Measurements from ENCODE around the gene GNAT1. TPM values are rescaled to one million over a fixed set of nuclear protein-coding genes. Genes with fewer than 3 reads are reported as not detected.

GNAT1 gene
- total and polyA plus RNA-seq, 2 of the 13 experiments (the other 11 are each of a cell fraction or from before 2014, with no cell fraction given), result 0.15 TPM; not detected in 1

DNA sequence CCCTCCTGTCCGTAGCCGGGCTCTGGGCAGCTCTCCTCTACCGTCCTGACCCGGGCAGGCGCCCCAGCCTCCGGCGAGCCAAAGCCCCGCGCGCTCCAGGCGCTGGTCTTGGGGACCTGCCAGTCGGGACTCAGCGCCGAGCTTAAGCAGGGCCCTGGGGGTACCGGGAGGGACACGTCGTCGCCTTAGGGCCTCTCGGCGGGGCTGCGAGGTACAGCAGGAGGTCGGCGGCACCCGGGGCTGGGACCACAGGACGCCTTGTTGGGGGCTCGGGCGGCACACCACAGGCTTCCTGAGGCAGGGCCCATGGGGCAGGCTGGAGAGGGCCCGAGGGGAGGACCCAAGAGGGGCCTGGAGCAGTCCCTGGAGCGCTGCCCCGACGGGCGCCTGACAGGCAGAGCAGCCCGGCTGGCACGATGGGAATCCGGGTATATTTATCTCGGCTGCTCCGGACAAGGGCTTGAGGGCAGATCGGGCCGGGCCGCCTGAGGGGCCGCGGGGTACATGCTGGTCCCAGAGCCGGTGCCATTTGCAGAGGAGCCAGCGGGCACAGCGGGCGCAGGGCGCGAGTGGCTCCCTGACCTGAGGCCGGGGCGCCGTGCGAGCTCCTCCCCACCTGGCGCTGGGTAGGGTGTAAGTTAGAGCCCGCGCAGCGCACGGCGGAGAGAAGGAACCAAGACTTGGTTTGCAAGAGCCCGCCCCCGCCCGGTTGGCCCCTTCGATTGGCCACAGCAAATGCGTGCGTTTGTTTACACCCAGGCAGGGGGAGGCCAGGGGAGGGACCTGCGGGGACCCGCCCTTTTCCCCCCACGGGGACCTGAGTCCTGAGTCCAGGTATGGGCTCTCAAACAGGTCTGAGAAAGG, 14.2 kb downstream of the GNAT1 start (continued):
- TF ChIP-seq, protein P1, sequence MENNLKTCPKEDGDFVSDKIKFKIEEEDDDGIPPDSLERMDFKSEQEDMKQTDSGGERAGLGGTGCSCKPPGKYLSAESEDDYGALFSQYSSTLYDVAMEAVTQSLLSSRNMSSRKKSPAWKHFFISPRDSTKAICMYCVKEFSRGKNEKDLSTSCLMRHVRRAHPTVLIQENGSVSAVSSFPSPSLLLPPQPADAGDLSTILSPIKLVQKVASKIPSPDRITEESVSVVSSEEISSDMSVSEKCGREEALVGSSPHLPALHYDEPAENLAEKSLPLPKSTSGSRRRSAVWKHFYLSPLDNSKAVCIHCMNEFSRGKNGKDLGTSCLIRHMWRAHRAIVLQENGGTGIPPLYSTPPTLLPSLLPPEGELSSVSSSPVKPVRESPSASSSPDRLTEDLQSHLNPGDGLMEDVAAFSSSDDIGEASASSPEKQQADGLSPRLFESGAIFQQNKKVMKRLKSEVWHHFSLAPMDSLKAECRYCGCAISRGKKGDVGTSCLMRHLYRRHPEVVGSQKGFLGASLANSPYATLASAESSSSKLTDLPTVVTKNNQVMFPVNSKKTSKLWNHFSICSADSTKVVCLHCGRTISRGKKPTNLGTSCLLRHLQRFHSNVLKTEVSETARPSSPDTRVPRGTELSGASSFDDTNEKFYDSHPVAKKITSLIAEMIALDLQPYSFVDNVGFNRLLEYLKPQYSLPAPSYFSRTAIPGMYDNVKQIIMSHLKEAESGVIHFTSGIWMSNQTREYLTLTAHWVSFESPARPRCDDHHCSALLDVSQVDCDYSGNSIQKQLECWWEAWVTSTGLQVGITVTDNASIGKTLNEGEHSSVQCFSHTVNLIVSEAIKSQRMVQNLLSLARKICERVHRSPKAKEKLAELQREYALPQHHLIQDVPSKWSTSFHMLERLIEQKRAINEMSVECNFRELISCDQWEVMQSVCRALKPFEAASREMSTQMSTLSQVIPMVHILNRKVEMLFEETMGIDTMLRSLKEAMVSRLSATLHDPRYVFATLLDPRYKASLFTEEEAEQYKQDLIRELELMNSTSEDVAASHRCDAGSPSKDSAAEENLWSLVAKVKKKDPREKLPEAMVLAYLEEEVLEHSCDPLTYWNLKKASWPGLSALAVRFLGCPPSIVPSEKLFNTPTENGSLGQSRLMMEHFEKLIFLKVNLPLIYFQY (CRISPR knock-in tag; IDR thresholded peaks at IDR 0.05; ENCODE audit: borderline replicate concordance), result no peak
- TF ChIP-seq ZNF839 (CRISPR knock-in tag; IDR thresholded peaks at IDR 0.05; ENCODE audit: borderline replicate concordance) (no peak), ZNF263 (CRISPR knock-in tag; IDR thresholded peaks at IDR 0.05) (no peak), CBX1 (IDR thresholded peaks at IDR 0.05; ENCODE audit: low read depth) (no peak), KDM5B (CRISPR knock-in tag; IDR thresholded peaks at IDR 0.05; ENCODE audit: borderline replicate concordance) (peak; percentile 87), DNMT1 (CRISPR knock-in tag; IDR thresholded peaks at IDR 0.05) (no peak), TOPORS (CRISPR knock-in tag; IDR thresholded peaks at IDR 0.05) (no peak), ZFP82 (CRISPR knock-in tag; IDR thresholded peaks at IDR 0.05; ENCODE audit: borderline replicate concordance) (peak; percentile 97), ZNF17 (CRISPR knock-in tag; IDR thresholded peaks at IDR 0.05) (no peak), NAIF1 (CRISPR knock-in tag; IDR thresholded peaks at IDR 0.05; ENCODE audit: borderline replicate concordance) (no peak), TGIF2 (CRISPR knock-in tag; IDR thresholded peaks at IDR 0.05) (peak; percentile 82; the same call in 1 of the 2 replicates), ZNF672 (CRISPR knock-in tag; IDR thresholded peaks at IDR 0.05) (no peak), KLF6 (CRISPR knock-in tag; IDR thresholded peaks at IDR 0.05) (no peak), KLF15 (CRISPR knock-in tag; IDR thresholded peaks at IDR 0.05; ENCODE audit: borderline replicate concordance) (no peak), ZFP37 (CRISPR knock-in tag; IDR thresholded peaks at IDR 0.05; ENCODE audit: borderline replicate concordance) (no peak), CEBPB (IDR thresholded peaks at IDR 0.05; ENCODE audit: borderline replicate concordance, low read depth, low read length) (no peak), ERF (CRISPR knock-in tag; IDR thresholded peaks at IDR 0.05) (no peak)
- TF ChIP-seq, protein P2, sequence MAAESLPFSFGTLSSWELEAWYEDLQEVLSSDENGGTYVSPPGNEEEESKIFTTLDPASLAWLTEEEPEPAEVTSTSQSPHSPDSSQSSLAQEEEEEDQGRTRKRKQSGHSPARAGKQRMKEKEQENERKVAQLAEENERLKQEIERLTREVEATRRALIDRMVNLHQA (CRISPR knock-in tag; IDR thresholded peaks at IDR 0.05), result no peak
- TF ChIP-seq, protein P3, sequence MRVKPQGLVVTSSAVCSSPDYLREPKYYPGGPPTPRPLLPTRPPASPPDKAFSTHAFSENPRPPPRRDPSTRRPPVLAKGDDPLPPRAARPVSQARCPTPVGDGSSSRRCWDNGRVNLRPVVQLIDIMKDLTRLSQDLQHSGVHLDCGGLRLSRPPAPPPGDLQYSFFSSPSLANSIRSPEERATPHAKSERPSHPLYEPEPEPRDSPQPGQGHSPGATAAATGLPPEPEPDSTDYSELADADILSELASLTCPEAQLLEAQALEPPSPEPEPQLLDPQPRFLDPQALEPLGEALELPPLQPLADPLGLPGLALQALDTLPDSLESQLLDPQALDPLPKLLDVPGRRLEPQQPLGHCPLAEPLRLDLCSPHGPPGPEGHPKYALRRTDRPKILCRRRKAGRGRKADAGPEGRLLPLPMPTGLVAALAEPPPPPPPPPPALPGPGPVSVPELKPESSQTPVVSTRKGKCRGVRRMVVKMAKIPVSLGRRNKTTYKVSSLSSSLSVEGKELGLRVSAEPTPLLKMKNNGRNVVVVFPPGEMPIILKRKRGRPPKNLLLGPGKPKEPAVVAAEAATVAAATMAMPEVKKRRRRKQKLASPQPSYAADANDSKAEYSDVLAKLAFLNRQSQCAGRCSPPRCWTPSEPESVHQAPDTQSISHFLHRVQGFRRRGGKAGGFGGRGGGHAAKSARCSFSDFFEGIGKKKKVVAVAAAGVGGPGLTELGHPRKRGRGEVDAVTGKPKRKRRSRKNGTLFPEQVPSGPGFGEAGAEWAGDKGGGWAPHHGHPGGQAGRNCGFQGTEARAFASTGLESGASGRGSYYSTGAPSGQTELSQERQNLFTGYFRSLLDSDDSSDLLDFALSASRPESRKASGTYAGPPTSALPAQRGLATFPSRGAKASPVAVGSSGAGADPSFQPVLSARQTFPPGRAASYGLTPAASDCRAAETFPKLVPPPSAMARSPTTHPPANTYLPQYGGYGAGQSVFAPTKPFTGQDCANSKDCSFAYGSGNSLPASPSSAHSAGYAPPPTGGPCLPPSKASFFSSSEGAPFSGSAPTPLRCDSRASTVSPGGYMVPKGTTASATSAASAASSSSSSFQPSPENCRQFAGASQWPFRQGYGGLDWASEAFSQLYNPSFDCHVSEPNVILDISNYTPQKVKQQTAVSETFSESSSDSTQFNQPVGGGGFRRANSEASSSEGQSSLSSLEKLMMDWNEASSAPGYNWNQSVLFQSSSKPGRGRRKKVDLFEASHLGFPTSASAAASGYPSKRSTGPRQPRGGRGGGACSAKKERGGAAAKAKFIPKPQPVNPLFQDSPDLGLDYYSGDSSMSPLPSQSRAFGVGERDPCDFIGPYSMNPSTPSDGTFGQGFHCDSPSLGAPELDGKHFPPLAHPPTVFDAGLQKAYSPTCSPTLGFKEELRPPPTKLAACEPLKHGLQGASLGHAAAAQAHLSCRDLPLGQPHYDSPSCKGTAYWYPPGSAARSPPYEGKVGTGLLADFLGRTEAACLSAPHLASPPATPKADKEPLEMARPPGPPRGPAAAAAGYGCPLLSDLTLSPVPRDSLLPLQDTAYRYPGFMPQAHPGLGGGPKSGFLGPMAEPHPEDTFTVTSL (CRISPR knock-in tag; IDR thresholded peaks at IDR 0.05; ENCODE audit: borderline replicate concordance), result 0 out of 2 replicates have a peak, but pooled peaks have one; percentile 51

Data from HepG2 (cell line).